Liver (tissue), 3 donors: Measurements from ENCODE around the gene SNRK.

ENCODE experiments used
- CTCF ChIP-seq: fragments of 150-350 bp; IDR thresholded peaks from 2 replicates; pipeline ENCODE4 v1.5.1; 2017; ENCODE audit warnings: improper control_type of control experiment, low read depth, low read length; ENCODE audit not compliant: missing input control
- EGR1 ChIP-seq, 2 donors: IDR thresholded peaks; 2 replicates each; pipeline ENCODE4 v1.6.1; 2016 to 2018; ENCODE audit warnings: antibody characterized with exemption in 2 of 2, low read depth in 2 of 2
- HNF4G ChIP-seq: IDR thresholded peaks from 2 replicates; pipeline ENCODE4 v1.6.1; 2016; ENCODE audit warnings: antibody characterized with exemption
- JUND ChIP-seq, 2 donors: IDR thresholded peaks; 2 replicates each; pipeline ENCODE4 v1.6.1; 2016; ENCODE audit warnings: antibody characterized with exemption in 2 of 2
- MAX ChIP-seq: IDR thresholded peaks from 2 replicates; pipeline ENCODE4 v1.6.1; 2016; ENCODE audit warnings: antibody characterized with exemption
- NR2F2 ChIP-seq: IDR thresholded peaks from 2 replicates; pipeline ENCODE4 v1.6.1; 2016; ENCODE audit warnings: antibody characterized with exemption
- RAD21 ChIP-seq, 2 donors: IDR thresholded peaks; 2 replicates each; pipeline ENCODE4 v1.6.1; 2016; ENCODE audit warnings: antibody characterized with exemption in 2 of 2, mild to moderate bottlenecking in 2 of 2
- REST ChIP-seq: IDR thresholded peaks from 2 replicates; pipeline ENCODE4 v1.6.1; 2016; ENCODE audit warnings: antibody characterized with exemption, mild to moderate bottlenecking
- RXRA ChIP-seq, 2 donors: IDR thresholded peaks; 2 replicates each; pipeline ENCODE4 v1.6.1; 2017 to 2018; ENCODE audit warnings: antibody characterized with exemption in 2 of 2, mild to moderate bottlenecking in 1 of 2
- SP1 ChIP-seq: IDR thresholded peaks from 2 replicates; pipeline ENCODE4 v1.6.1; 2018; ENCODE audit warnings: antibody characterized with exemption, mild to moderate bottlenecking
- TAF1 ChIP-seq: conservative IDR thresholded peaks from 2 replicates; pipeline ENCODE4 v1.6.1; 2016; ENCODE audit warnings: antibody characterized with exemption, mild to moderate bottlenecking
- YY1 ChIP-seq: IDR thresholded peaks from 2 replicates; pipeline ENCODE4 v1.6.1; 2016; ENCODE audit warnings: antibody characterized with exemption, mild to moderate bottlenecking
- TF ChIP-seq, protein P1 (sequence below): IDR thresholded peaks from 2 replicates; pipeline ENCODE4 v1.6.1; 2016; ENCODE audit warnings: antibody characterized with exemption
- donor health status: healthy.
- donor health status: healthy.

GRCh38 chr3:43248973-43249372 lies 37.4 kb upstream of the SNRK start:
- TF ChIP-seq CTCF (no peak), TAF1 (no peak), JUND (IDR thresholded peaks at IDR 0.05) (no peak), NR2F2 (no peak), YY1 (no peak), MAX (no peak), REST (no peak), RXRA (IDR thresholded peaks at IDR 0.05) (no peak), HNF4G (no peak), RAD21 (IDR thresholded peaks at IDR 0.05) (no peak), EGR1 (IDR thresholded peaks at IDR 0.05; ENCODE audit: low read depth in 2 of 2) (no peak), SP1 (no peak)
- TF ChIP-seq, protein P1, sequence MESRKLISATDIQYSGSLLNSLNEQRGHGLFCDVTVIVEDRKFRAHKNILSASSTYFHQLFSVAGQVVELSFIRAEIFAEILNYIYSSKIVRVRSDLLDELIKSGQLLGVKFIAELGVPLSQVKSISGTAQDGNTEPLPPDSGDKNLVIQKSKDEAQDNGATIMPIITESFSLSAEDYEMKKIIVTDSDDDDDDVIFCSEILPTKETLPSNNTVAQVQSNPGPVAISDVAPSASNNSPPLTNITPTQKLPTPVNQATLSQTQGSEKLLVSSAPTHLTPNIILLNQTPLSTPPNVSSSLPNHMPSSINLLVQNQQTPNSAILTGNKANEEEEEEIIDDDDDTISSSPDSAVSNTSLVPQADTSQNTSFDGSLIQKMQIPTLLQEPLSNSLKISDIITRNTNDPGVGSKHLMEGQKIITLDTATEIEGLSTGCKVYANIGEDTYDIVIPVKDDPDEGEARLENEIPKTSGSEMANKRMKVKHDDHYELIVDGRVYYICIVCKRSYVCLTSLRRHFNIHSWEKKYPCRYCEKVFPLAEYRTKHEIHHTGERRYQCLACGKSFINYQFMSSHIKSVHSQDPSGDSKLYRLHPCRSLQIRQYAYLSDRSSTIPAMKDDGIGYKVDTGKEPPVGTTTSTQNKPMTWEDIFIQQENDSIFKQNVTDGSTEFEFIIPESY: no peak
